Natural killer cell (primary cell): Measurements from ENCODE around the gene PTPRT. TPM values are rescaled to one million over a fixed set of nuclear protein-coding genes. Genes with fewer than 3 reads are reported as not detected.

Source experiments
- ATAC-seq, 3 donors: fragments of 150-1000 bp in 2 of 3; fragments of 200-7000 bp in 1 of 3; cut with Tn5 transposase; 1 replicate in 1 of 3; 2 replicates in 2 of 3; pipeline ENCODE4 v1.10.0; 2021; ENCODE audit warnings: mild to moderate bottlenecking in 2 of 3, moderate library complexity in 2 of 3
- DNase-seq, 2 donors: peaks; one replicate each; pipeline versions ENCODE4 v3.0.0 to v3.0.0-alpha.2; 2013 to 2021; ENCODE audit warnings: mixed read lengths in 1 of 2
- H3K27ac ChIP-seq: one replicate; pipeline ENCODE4 v1.5.1; 2013; ENCODE audit warnings: mild to moderate bottlenecking, low read length
- H3K27me3 ChIP-seq: one replicate; pipeline ENCODE4 v1.6.1; 2013; ENCODE audit warnings: low read length; ENCODE audit not compliant: control insufficient read depth, insufficient read depth
- H3K36me3 ChIP-seq: one replicate; pipeline ENCODE4 v1.6.1; 2013; ENCODE audit warnings: low read length; ENCODE audit not compliant: control insufficient read depth, insufficient read depth
- H3K4me1 ChIP-seq: one replicate; pipeline ENCODE4 v1.6.1; 2013; ENCODE audit warnings: low read length; ENCODE audit not compliant: control insufficient read depth, insufficient read depth
- H3K4me3 ChIP-seq: one replicate; pipeline ENCODE4 v1.5.1; 2013; ENCODE audit warnings: low read length
- H3K9me3 ChIP-seq: one replicate; pipeline ENCODE4 v1.6.1; 2013; ENCODE audit warnings: low read length; ENCODE audit not compliant: control insufficient read depth, insufficient read depth
- H3K27ac Mint-ChIP-seq, 2 donors: one replicate each; pipeline ENCODE4 v1.8.0; 2022; ENCODE audit warnings: mild to moderate bottlenecking in 2 of 2, mixed read lengths in 2 of 2, moderate library complexity in 1 of 2
- H3K27me3 Mint-ChIP-seq, 2 donors: one replicate each; pipeline ENCODE4 v1.8.0; 2022; ENCODE audit warnings: low read depth in 2 of 2, mixed read lengths in 2 of 2
- H3K36me3 Mint-ChIP-seq: one replicate; pipeline ENCODE4 v1.8.0; 2022; ENCODE audit warnings: mixed read lengths
- H3K4me1 Mint-ChIP-seq, 2 donors: one replicate each; pipeline ENCODE4 v1.8.0; 2022; ENCODE audit warnings: mixed read lengths in 2 of 2
- H3K4me3 Mint-ChIP-seq: one replicate; pipeline ENCODE4 v1.8.0; 2022; ENCODE audit warnings: mild to moderate bottlenecking, moderate library complexity, mixed read lengths
- H3K9me3 Mint-ChIP-seq, 2 donors: one replicate each; pipeline ENCODE4 v1.8.0; 2022; ENCODE audit warnings: mixed read lengths in 2 of 2
- WGBS: methylation state at CpG from one replicate; pipeline ENCODE4 v1.1.7; 2013; ENCODE audit warnings: missing lambda C conversion rate; ENCODE audit not compliant: insufficient coverage; 5-methylcytosine and 5-hydroxymethylcytosine counted together
- intact Hi-C: fragments of 100-400 bp; cut with micrococcal nuclease; formaldehyde crosslinking; loops from one replicate; pipeline ENCODE4 v1.14.2; 2022
- total RNA-seq, 4 donors: library from RNA; stranded (reverse); fragments of 120-200 nt in 1 of 4; gene quantifications; one replicate each; pipeline versions ENCODE4 v1.2.3 to v1.2.4, GENCODE V29; 2013 to 2022
- TF ChIP-seq, protein P1 (sequence below): fragments of 200-600 bp; IDR thresholded peaks from one replicate; pipeline ENCODE4 v1.8.0; 2022; ENCODE audit warnings: antibody characterized with exemption

Gene PTPRT
- total RNA-seq, 3 donors from 2014 or later (not counting 1 experiment from before 2014, with no cell fraction given), result not detected

DNA sequence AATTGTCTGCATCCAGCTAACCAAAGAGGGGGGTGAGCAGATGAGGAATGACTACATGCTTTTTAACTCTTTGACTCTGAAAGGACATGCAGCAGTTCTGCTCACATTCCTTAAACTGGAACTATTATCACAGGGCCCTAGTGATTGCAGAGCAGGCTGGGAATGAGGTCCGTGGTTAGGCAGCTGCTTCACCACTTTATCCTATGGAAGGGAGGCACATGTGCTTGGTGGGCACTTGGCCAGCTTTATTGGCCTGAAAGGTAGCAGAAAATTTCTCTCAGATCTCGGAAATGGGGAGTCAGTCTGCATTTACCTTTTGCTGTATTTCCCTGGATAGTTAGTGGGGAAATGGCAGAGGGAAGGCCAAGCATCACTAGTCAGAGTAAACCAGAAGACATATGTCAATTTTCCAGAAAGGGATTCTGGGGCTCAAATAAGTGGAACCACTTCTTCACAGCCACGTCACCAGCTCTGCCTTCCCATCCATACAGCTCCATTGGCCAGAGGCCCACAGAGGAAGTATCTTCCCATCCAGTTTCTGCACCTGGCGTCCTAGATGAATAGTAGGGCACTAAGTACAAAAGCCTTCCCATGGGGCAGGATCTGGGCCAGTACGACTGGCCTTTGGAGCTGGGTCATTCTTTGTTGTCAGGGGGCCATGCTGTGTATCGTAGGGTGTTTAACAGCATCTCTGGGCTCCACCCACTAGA is 444.8 kb downstream of the PTPRT start:
- Mint-ChIP-seq H3K36me3 (no peaks in the 10 kb centered on the region), H3K9me3 (peaks cover 0 to 4% of the 10 kb centered on the region in 2 donors), H3K4me1 (no peaks in the 10 kb centered on the region), H3K27ac (no peak overlapping the region), H3K4me3 (no peak overlapping the region), H3K27me3 (no peaks in the 10 kb centered on the region)
- H3K27ac ChIP-seq, result no peak overlapping the region
- H3K4me3 ChIP-seq, result no peak overlapping the region
- H3K27me3 ChIP-seq, result no peaks in the 10 kb centered on the region
- ATAC-seq (no peak), DNase-seq (no peak)
- 80% methylated on average over 6 of the region's 6 CpGs for WGBS
- H3K4me1 ChIP-seq, result no peaks in the 10 kb centered on the region
- H3K36me3 ChIP-seq, result no peaks in the 10 kb centered on the region
- TF ChIP-seq, protein P1, sequence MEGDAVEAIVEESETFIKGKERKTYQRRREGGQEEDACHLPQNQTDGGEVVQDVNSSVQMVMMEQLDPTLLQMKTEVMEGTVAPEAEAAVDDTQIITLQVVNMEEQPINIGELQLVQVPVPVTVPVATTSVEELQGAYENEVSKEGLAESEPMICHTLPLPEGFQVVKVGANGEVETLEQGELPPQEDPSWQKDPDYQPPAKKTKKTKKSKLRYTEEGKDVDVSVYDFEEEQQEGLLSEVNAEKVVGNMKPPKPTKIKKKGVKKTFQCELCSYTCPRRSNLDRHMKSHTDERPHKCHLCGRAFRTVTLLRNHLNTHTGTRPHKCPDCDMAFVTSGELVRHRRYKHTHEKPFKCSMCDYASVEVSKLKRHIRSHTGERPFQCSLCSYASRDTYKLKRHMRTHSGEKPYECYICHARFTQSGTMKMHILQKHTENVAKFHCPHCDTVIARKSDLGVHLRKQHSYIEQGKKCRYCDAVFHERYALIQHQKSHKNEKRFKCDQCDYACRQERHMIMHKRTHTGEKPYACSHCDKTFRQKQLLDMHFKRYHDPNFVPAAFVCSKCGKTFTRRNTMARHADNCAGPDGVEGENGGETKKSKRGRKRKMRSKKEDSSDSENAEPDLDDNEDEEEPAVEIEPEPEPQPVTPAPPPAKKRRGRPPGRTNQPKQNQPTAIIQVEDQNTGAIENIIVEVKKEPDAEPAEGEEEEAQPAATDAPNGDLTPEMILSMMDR, result no peak
- intact Hi-C loops, result no loop called here
- peaks cover 3% of the 10 kb centered on the region for H3K9me3 ChIP-seq

DNA sequence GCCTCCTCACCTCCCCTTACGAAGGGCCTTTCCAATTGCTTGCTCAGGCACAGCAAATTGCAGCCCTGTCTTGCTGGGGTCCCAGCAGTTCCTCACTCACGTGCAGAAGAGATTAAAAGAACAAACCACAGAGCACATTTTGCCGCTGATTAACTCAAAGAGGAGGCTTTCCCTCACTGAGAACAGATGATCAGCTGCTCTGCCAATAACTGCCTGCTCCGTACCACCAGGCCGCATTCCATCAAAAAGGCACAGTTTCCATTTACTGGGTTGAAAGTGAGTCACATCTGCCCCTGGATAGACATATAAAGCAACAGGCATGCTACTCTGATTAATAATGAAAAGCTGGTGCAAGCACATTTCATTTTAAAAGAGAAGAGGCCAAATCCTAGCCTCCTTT is 446.8 kb downstream of the PTPRT start:
- H3K27me3 Mint-ChIP-seq, result no peaks in the 10 kb centered on the region
- H3K27me3 ChIP-seq, result no peaks in the 10 kb centered on the region
- no peak for ATAC-seq
- no peaks in the 10 kb centered on the region for H3K4me1 ChIP-seq
- intact Hi-C loops, result no loop called here
- H3K27ac Mint-ChIP-seq, result no peak overlapping the region
- H3K4me3 ChIP-seq, result no peak overlapping the region
- no peaks in the 10 kb centered on the region for H3K36me3 ChIP-seq
- no peak for DNase-seq
- H3K4me1 Mint-ChIP-seq, result no peaks in the 10 kb centered on the region
- WGBS, result 84% methylated on average over 5 of the region's 5 CpGs
- no peaks in the 10 kb centered on the region for H3K36me3 Mint-ChIP-seq
- H3K27ac ChIP-seq, result no peak overlapping the region
- H3K9me3 ChIP-seq, result peaks cover 3% of the 10 kb centered on the region
- H3K9me3 Mint-ChIP-seq, result peaks cover 0 to 4% of the 10 kb centered on the region in 2 donors
- TF ChIP-seq, protein P1, result no peak
- no peak overlapping the region for H3K4me3 Mint-ChIP-seq

DNA sequence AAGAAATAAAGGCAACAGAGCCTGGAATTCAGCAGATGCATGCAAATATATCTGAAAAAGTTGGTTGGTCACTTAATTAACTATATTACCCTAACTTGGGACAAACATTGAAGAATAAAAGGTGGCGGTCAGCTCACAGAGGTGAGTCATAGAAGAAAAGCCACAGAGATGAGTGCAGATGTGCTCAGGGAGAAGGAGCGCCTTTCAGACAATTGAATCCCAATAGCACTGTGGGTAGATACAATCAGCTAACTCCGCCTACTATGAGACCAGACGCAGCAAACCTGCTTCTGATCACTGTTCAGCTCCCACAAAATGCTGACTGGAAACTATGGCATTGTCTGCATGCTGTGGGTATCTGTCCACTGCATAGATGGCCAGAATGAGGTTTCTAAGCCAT is 447.8 kb downstream of the PTPRT start:
- Histone ChIP-seq H3K27ac (no peak overlapping the region), H3K4me1 (no peaks in the 10 kb centered on the region), H3K36me3 (no peaks in the 10 kb centered on the region), H3K27me3 (no peaks in the 10 kb centered on the region), H3K9me3 (peaks cover 3% of the 10 kb centered on the region), H3K4me3 (no peak overlapping the region)
- Mint-ChIP-seq H3K27ac (no peak overlapping the region), H3K27me3 (no peaks in the 10 kb centered on the region), H3K36me3 (no peaks in the 10 kb centered on the region), H3K4me3 (no peak overlapping the region), H3K9me3 (peaks cover 3 to 6% of the 10 kb centered on the region in 2 donors), H3K4me1 (no peaks in the 10 kb centered on the region)
- no peak for ATAC-seq
- TF ChIP-seq, protein P1, result no peak
- intact Hi-C loops, result no loop called here
- WGBS, result 93% methylated on average over 4 of the region's 4 CpGs
- no peak for DNase-seq
